A549 (cell line): ENCODE measurements around the gene DHRS11.

Experiments
- CTCF ChIP-seq: fragments of >200 bp; sonication (Bioruptor Twin); formaldehyde crosslinking; IDR thresholded peaks from 3 replicates; pipeline ENCODE4 v1.5.1; 2016
- EP300 ChIP-seq, 2 experiments: fragments of >200 bp; sonication (Bioruptor Twin); formaldehyde crosslinking; IDR thresholded peaks; 2 replicates in 1 of 2; 3 replicates in 1 of 2; pipeline ENCODE4 v1.6.1; 2016 to 2017
- JUN ChIP-seq, 2 experiments: fragments of >200 bp; sonication (Bioruptor Twin); formaldehyde crosslinking; IDR thresholded peaks; 2 replicates in 1 of 2; 3 replicates in 1 of 2; pipeline ENCODE4 v1.6.1; 2016 to 2017
- KDM1A ChIP-seq: fragments of 200-600 bp; sonication (generic); IDR thresholded peaks from 2 replicates; pipeline ENCODE4 v1.6.1; 2016; ENCODE audit warnings: low read depth, mild to moderate bottlenecking
- NR3C1 ChIP-seq: fragments of >200 bp; sonication (Bioruptor Twin); formaldehyde crosslinking; IDR thresholded peaks from 3 replicates; pipeline ENCODE4 v1.6.1; 2017
- POLR2A ChIP-seq: IDR thresholded peaks from 2 replicates; pipeline ENCODE4 v1.6.1; 2012; ENCODE audit warnings: mild to moderate bottlenecking, low read length
- RCOR1 ChIP-seq: fragments of 150-350 bp; IDR thresholded peaks from 2 replicates; pipeline ENCODE4 v1.6.1; 2014; ENCODE audit warnings: antibody characterized with exemption, low read length, low read depth
- SMC3 ChIP-seq: fragments of >200 bp; sonication (Bioruptor Twin); formaldehyde crosslinking; IDR thresholded peaks from 3 replicates; pipeline ENCODE4 v1.6.1; 2018; ENCODE audit warnings: inconsistent platforms
- USF2 ChIP-seq: fragments of 450-650 bp; IDR thresholded peaks from 2 replicates; pipeline ENCODE4 v1.6.1; 2014; ENCODE audit warnings: antibody characterized with exemption

GRCh38 chr17:36647636-36648035, 56.0 kb downstream of the DHRS11 start:
- TF ChIP-seq POLR2A, result no peak
- no peak for TF ChIP-seq EP300 (IDR thresholded peaks at IDR 0.05)
- no peak for TF ChIP-seq CTCF
- no peak for TF ChIP-seq SMC3
- no peak for TF ChIP-seq KDM1A
- no peak for TF ChIP-seq RCOR1
- no peak for TF ChIP-seq JUN (IDR thresholded peaks at IDR 0.05)
- no peak for TF ChIP-seq USF2
- TF ChIP-seq NR3C1, result no peak
